Smooth muscle cell (in vitro differentiated cells): ENCODE data around the gene CALHM3. TPM values are rescaled to one million over a fixed set of nuclear protein-coding genes. Genes with fewer than 3 reads are reported as not detected.

Experiments used
- DNase-seq: peaks from one replicate; lab custom pipeline; 2025; ENCODE audit not compliant: unreplicated experiment; lab: John Stamatoyannopoulos, UW
- H2AFZ ChIP-seq: fragments of 200-600 bp; sonication (generic); 2 replicates; pipeline ENCODE4 v1.6.0; 2016; ENCODE audit warnings: antibody characterized with exemption, low read depth, mild to moderate bottlenecking
- H3F3A ChIP-seq: fragments of 200-600 bp; sonication (generic); 2 replicates; pipeline ENCODE4 v1.6.0; 2017; ENCODE audit warnings: antibody characterized with exemption, low read depth
- H3K27ac ChIP-seq: fragments of 200-600 bp; sonication (generic); 2 replicates; pipeline ENCODE4 v1.5.1; 2016; ENCODE audit warnings: low read depth, mild to moderate bottlenecking
- H3K27me3 ChIP-seq: fragments of 200-600 bp; sonication (generic); 2 replicates; pipeline ENCODE4 v1.6.1; 2016; ENCODE audit warnings: low read depth, mild to moderate bottlenecking
- H3K36me3 ChIP-seq: fragments of 200-600 bp; sonication (generic); 2 replicates; pipeline ENCODE4 v1.5.1; 2016; ENCODE audit warnings: low read depth
- H3K4me1 ChIP-seq: fragments of 200-600 bp; sonication (generic); 2 replicates; pipeline ENCODE4 v1.5.1; 2016; ENCODE audit warnings: low read depth
- H3K4me2 ChIP-seq: fragments of 200-600 bp; sonication (generic); 2 replicates; pipeline ENCODE4 v1.6.0; 2016; ENCODE audit warnings: mild to moderate bottlenecking
- H3K4me3 ChIP-seq: fragments of 200-600 bp; sonication (generic); 2 replicates; pipeline ENCODE4 v1.5.1; 2016; ENCODE audit warnings: mild to moderate bottlenecking
- H3K79me2 ChIP-seq: fragments of 200-600 bp; sonication (generic); 2 replicates; pipeline ENCODE4 v1.6.0; 2016; ENCODE audit warnings: low read depth, mild to moderate bottlenecking
- H3K9ac ChIP-seq: fragments of 200-600 bp; sonication (generic); 2 replicates; pipeline ENCODE4 v1.6.0; 2016; ENCODE audit warnings: low read depth
- H3K9me3 ChIP-seq: fragments of 200-600 bp; sonication (generic); replicated peaks from 2 replicates; pipeline ENCODE4 v1.5.1; 2016; ENCODE audit warnings: low read depth
- H4K20me1 ChIP-seq: fragments of 200-600 bp; sonication (generic); 2 replicates; pipeline ENCODE4 v1.6.0; 2016; ENCODE audit warnings: low read depth
- CTCF ChIP-seq: fragments of 200-600 bp; sonication (generic); IDR thresholded peaks from 2 replicates; pipeline ENCODE4 v1.5.1; 2017; ENCODE audit warnings: borderline replicate concordance, mild to moderate bottlenecking, antibody characterized with exemption; ENCODE audit not compliant: insufficient read depth, poor library complexity, severe bottlenecking
- whole genome bisulfite sequencing: methylation state at CpG from one replicate; pipeline ENCODE4 v1.1.7; 2016; ENCODE audit warnings: low lambda C conversion rate; 5-methylcytosine and 5-hydroxymethylcytosine counted together
- polyA plus RNA-seq: library from polyadenylated mRNA; unstranded; fragments of >200 nt; fragmentation: Nextera tagmentation; extraction: Ambion mirVana; gene quantifications from 2 replicates; pipeline ENCODE4 v1.2.1, GENCODE V29; 2016
- total RNA-seq: library from RNA; depleted of rRNA; stranded (reverse); fragments of >200 nt; gene quantifications from 2 replicates; pipeline ENCODE4 v1.2.3, GENCODE V29; 2014

Gene CALHM3
- total and polyA plus RNA-seq, 2 experiments from 2014 or later = not detected

GRCh38 chr10:103459615-103460014 is 19.4 kb downstream of the CALHM3 start:
- no peak overlapping the region for H2AFZ ChIP-seq
- H3K4me2 ChIP-seq = no peak overlapping the region
- no peak overlapping the region for H3K27ac ChIP-seq
- no peak for TF ChIP-seq CTCF
- no peak overlapping the region for H3K4me3 ChIP-seq
- no peaks in the 10 kb centered on the region for H3K36me3 ChIP-seq
- H3K9me3 ChIP-seq = no peaks in the 10 kb centered on the region
- WGBS = 80% methylated on average over 4 of the region's 4 CpGs
- H3F3A ChIP-seq = no peaks in the 10 kb centered on the region
- H3K27me3 ChIP-seq = no peaks in the 10 kb centered on the region
- H3K9ac ChIP-seq = no peak overlapping the region
- DNase-seq = no peak
- H3K79me2 ChIP-seq = no peaks in the 10 kb centered on the region
- no peaks in the 10 kb centered on the region for H3K4me1 ChIP-seq
- no peaks in the 10 kb centered on the region for H4K20me1 ChIP-seq

- Histone ChIP-seq H3K4me1 (no peaks in the 10 kb centered on the region), H3K9me3 (no peaks in the 10 kb centered on the region), H3K27me3 (no peaks in the 10 kb centered on the region), H3F3A (no peaks in the 10 kb centered on the region), H3K4me2 (no peak within 1 kb of the TSS), H3K36me3 (no peaks in the 10 kb centered on the region), H3K79me2 (no peaks in the 10 kb centered on the region), H3K27ac (no peak within 1 kb of the TSS), H4K20me1 (no peaks in the 10 kb centered on the region), H3K9ac (no peak within 1 kb of the TSS), H3K4me3 (no peak within 1 kb of the TSS), H2AFZ (no peak within 1 kb of the TSS)
- WGBS = 52% methylated on average over 9 of the region's 9 CpGs
- no peak for TF ChIP-seq CTCF
- DNase-seq = no peak
These were observed 20.3 kb downstream of the CALHM3 start, which contains the start of gene CALHM1 for GRCh38 chr10:103458720-103459119. TSS of gene CALHM1 (minus strand) at chr10:103458900. CDS start at chr10:103458751, 149 bp downstream.

- H3F3A ChIP-seq = no peaks in the 10 kb centered on the region
- no peaks in the 10 kb centered on the region for H4K20me1 ChIP-seq
- H3K4me2 ChIP-seq = no peak overlapping the region
- no peak overlapping the region for H3K27ac ChIP-seq
- no peaks in the 10 kb centered on the region for H3K4me1 ChIP-seq
- no peaks in the 10 kb centered on the region for H3K9me3 ChIP-seq
- no peaks in the 10 kb centered on the region for H3K27me3 ChIP-seq
- DNase-seq = no peak
- no peak overlapping the region for H2AFZ ChIP-seq
- no peaks in the 10 kb centered on the region for H3K79me2 ChIP-seq
- H3K36me3 ChIP-seq = no peaks in the 10 kb centered on the region
- no peak overlapping the region for H3K9ac ChIP-seq
- no peak overlapping the region for H3K4me3 ChIP-seq
- no peak for TF ChIP-seq CTCF
- 93% methylated on average over 39 of the region's 39 CpGs for WGBS
These were observed 21.0 kb downstream of the CALHM3 start for GRCh38 chr10:103457896-103458583.

GRCh38 chr10:103457176-103457712 is 21.8 kb downstream of the CALHM3 start:
- H3F3A ChIP-seq = no peaks in the 10 kb centered on the region
- no peak for DNase-seq
- H3K4me3 ChIP-seq = no peak overlapping the region
- H2AFZ ChIP-seq = no peak overlapping the region
- no peaks in the 10 kb centered on the region for H4K20me1 ChIP-seq
- H3K9me3 ChIP-seq = no peaks in the 10 kb centered on the region
- no peaks in the 10 kb centered on the region for H3K27me3 ChIP-seq
- no peak for TF ChIP-seq CTCF
- WGBS = 81% methylated on average over 8 of the region's 8 CpGs
- H3K36me3 ChIP-seq = no peaks in the 10 kb centered on the region
- H3K79me2 ChIP-seq = no peaks in the 10 kb centered on the region
- H3K4me2 ChIP-seq = no peak overlapping the region
- no peak overlapping the region for H3K9ac ChIP-seq
- H3K4me1 ChIP-seq = no peaks in the 10 kb centered on the region
- H3K27ac ChIP-seq = no peak overlapping the region
